Measurements from ENCODE around the gene SMG9.
"Not testable (repeated sequence)": the region's sequence is repeated elsewhere in the genome, so short reads cannot be mapped to it uniquely, and the experiment has no call there.

The SMG9 gene

DNA sequence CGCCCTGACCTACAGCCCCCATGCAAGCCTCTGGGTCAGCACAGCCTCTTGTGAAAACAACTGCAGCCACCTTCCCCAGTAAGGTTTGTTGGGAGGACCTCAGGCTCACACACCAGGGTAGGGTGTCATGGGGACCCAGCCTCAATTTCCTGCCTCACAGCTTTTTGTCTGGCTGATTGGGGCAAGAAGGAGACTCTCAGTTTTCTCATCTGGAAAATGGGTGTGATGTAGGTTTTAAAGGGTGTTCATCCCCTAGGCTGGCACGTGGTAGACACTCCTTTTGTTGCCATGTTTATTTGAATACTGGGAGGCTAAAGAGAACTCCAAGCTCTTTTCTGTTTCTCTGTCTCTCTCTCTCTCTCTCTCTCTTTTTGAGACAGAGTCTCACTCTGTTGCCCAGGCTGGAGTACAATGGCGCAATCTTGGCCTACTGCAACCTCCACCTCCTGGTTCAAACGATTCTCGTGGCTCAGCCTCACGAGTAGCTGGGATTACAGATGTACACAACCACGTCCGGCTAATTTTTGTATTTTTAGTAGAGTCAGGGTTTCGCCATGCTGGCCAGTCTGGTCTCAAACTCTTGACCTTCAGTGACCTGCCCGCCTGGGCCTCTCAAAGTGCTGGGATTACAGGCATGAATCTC lies 66.6 kb downstream of the SMG9 start:
- no peak for DNase-seq

DNA sequence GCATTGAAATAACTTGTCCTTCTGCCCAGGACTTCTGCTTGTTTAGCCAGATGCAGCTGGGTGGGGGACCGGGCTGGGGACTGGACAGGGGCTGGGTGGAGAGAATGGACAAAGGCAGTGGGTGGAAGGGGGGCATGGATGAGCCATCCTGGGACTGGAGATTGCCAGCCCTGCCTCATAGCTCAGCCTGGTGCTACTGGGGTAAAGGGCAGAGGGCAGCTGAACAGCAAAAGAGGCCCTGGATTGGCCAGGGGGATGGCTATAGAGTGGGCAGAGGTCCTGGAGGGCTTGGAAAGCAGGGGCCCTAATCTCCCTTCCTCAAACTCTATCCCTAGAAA lies 67.1 kb downstream of the SMG9 start:
- no peak for DNase-seq

DNA sequence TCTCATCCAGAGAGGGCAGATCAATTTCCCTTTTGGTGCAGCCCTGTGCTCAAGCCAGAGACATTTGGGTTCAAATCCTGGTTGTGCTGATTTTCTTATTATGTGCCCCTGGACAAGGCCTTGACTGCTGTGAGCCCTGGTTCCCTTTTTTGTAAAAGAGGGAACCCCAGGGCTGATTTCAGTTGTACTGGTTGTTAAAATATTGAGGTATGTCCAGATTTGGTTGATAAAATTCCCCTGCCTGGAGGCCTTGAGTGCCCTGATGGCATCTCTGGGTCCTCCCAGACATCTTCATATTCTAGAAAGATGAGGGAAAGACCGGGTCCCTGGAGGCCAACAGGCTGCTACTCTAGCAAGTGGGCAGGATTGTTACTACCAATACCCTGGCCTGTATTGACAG lies 70.4 kb downstream of the SMG9 start:
- DNase-seq = no peak

DNA sequence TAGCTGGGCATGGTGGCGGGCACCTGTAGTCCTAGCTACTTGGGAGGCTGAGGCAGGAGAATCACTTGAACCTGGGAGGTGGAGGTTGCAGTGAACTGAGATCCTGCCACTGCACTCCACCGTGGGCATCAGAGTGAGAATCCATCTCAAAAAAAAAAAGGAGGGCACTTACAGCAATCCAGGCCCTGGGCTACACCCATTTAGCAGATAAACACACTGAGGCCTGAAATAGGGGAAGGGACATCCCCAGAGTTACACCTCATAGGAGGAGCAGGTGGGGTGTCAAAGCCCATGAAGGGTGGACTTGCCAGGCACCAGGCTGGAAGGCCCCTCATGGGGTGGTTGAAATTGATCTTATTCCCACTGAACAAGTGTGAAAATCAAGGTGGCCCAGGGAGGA lies 70.9 kb downstream of the SMG9 start:
- no peak for DNase-seq

DNA sequence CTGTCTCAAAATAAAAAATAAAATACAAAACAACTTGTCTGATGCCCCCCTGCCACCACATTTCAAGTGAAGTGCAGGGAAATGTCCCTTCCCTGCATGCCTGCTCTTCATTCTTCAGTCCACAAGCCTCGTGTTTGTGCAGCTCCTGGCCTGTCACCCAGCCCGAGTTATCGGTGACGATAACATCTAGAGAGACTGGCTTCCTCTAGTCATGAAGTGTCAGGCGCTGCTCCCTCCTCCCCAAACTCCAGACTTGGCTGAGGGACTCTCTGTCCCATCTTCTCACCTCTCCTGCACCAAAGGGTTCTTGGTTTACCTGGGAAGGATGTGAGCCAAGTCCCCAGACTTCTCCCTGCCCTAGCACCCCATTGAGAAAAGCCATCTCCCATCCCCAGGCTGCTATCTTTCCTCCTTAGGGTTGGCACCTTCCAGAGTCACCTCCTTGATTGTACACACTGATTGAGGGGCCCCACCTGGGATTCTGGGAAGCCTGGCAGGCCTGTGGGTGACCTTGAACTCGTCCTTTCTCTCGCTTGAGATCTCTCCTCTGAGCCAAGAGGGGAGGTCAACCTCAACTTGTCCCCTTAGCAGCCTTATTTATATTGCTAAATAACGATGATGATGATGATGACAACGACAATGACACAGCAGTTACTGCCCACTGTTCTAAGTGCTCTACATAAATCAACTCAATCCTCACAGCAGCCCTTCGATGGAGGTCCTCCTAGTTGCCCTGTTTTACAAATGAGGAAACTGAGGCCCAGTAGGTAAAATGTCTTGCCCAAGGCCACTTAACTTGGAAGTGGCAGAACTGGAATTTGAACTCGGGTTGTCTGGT lies 71.7 kb downstream of the SMG9 start:
- DNase-seq = no peak

DNA sequence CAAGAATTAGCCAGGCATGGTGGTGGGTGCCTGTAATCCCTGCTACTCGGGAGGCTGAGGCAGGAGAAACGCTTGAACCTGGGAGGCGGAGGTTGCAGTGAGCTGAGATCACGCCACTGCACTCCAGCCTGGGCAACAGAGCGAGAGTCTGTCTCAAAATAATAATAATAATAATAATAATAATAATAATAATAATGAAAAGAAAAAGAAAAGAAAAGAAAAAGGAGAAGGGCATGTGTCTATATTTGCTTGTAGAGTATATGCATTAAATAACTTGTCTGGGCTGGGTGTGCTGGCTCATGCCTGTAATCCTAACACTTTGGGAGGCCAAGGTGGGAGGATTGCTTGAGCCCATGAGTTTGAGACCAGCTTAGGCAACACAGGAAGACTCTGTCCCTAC lies 72.5 kb downstream of the SMG9 start:
- DNase-seq = not testable (repeated sequence)

DNA sequence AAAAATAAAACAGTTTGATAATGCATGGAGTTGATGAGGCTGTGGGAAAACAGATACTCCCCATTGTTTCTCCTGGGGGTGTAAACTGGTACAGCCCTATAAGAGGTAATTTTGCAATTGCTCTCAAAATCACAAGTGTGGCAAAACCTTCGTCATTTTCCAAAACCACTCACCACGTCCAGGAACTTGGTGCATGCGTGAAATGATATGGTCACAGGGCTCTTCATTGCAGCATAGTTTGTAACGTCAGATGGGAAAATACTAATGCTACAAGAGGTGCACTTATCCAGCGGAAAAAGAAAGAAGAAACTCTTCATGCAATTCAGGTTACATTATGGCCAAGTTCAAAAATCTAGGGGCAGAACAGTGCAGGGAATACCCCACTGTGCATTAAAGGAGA lies 72.9 kb downstream of the SMG9 start:
- no peak for DNase-seq

DNA sequence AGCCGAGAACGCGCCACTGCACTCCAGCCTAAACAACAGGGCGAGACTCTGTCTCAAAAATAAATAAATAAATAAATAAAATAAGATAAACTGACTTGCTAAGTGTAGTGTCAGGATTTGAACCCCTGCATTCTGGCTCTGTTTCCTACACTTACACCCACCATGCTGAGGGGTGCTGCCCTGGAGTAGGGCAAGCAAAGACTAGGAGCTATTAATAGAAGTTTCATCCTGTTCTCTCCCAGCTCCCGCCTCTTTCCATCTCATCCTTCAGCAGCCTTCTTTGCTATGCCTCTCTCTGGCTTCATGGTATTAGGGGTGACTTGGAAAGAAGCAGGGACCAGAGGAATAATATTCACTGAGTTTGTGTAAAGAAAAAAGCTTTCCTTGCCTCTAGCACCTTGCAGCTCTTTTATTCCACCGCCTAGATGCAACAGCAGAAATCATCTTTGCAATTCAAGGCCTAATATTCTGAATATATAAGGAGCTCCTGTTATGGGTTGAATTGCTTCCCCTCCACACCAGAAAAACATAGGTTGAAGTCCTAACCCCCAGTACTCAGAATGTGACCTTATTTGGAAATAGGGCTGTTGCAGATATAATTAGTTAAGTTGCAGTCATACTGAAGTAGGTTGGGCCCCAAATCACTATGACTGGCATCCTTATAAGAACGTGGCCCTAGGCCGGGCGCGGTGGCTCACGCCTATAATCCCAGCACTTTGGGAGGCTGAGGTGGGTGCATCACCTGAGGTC lies 76.1 kb downstream of the SMG9 start:
- DNase-seq = no peak
